Endodermal cell (in vitro differentiated cells): ENCODE results near the gene ARHGAP26. TPM values are rescaled to one million over a fixed set of nuclear protein-coding genes. Genes with fewer than 3 reads are reported as not detected.

Experiments
- DNase-seq: peaks from one replicate; pipeline ENCODE4 v3.0.0-alpha.2; 2017
- H3K27ac ChIP-seq: 2 replicates; pipeline ENCODE4 v1.5.1; 2013; ENCODE audit warnings: mild to moderate bottlenecking, low read depth, low read length, moderate library complexity
- H3K27me3 ChIP-seq: 2 replicates; pipeline ENCODE4 v1.6.1; 2013; ENCODE audit warnings: mild to moderate bottlenecking, low read length, moderate library complexity; ENCODE audit not compliant: insufficient read depth, control insufficient read depth, poor library complexity, severe bottlenecking
- H3K36me3 ChIP-seq: 2 replicates; pipeline ENCODE4 v1.7.0; 2013; ENCODE audit warnings: mild to moderate bottlenecking, low read length, moderate library complexity; ENCODE audit not compliant: control insufficient read depth, insufficient read depth
- H3K4me1 ChIP-seq: one replicate; pipeline ENCODE4 v1.7.0; 2013; ENCODE audit warnings: low read length; ENCODE audit not compliant: control insufficient read depth, insufficient read depth
- H3K4me3 ChIP-seq: 2 replicates; pipeline ENCODE4 v1.5.1; 2013; ENCODE audit warnings: mild to moderate bottlenecking, low read length, moderate library complexity
- H3K9ac ChIP-seq: 2 replicates; pipeline ENCODE4 v1.6.1; 2013; ENCODE audit warnings: mild to moderate bottlenecking, low read length, moderate library complexity; ENCODE audit not compliant: poor library complexity, severe bottlenecking; ENCODE audit errors: extremely low read depth
- H3K9me3 ChIP-seq: 2 replicates; pipeline ENCODE4 v1.6.1; 2013; ENCODE audit warnings: mild to moderate bottlenecking, low read length, moderate library complexity; ENCODE audit not compliant: control insufficient read depth
- H3K27ac Mint-ChIP-seq: 2 replicates; pipeline ENCODE4 v1.8.0; 2020; ENCODE audit warnings: mixed read lengths
- H3K27me3 Mint-ChIP-seq: 2 replicates; pipeline ENCODE4 v1.8.0; 2021; ENCODE audit warnings: mild to moderate bottlenecking, mixed read lengths; ENCODE audit not compliant: insufficient read depth
- H3K36me3 Mint-ChIP-seq: 2 replicates; pipeline ENCODE4 v1.8.0; 2020; ENCODE audit warnings: low read depth, mixed read lengths
- H3K4me1 Mint-ChIP-seq: 2 replicates; pipeline ENCODE4 v1.8.0; 2020; ENCODE audit warnings: mixed read lengths
- H3K4me3 Mint-ChIP-seq: 2 replicates; pipeline ENCODE4 v1.8.0; 2020; ENCODE audit warnings: mild to moderate bottlenecking, moderate library complexity, mixed read lengths
- H3K9me3 Mint-ChIP-seq: 2 replicates; pipeline ENCODE4 v1.8.0; 2020; ENCODE audit warnings: mild to moderate bottlenecking, mixed read lengths
- WGBS, 2 experiments: methylation state at CpG; one replicate each; pipeline versions ENCODE4 v1.1.5 to v1.1.7; 2013; ENCODE audit warnings: missing lambda C conversion rate in 2 of 2, mixed read lengths in 1 of 2; ENCODE audit not compliant: insufficient coverage in 1 of 2, insufficient read length in 1 of 2; 5-methylcytosine and 5-hydroxymethylcytosine counted together
- total RNA-seq, 2 donors: library from RNA; stranded (reverse); fragmentation: NEBNext Ultra II Directional in 1 of 2; extraction: Animal tissue kit (Norgen Biotek cat#: 25700) in 1 of 2; gene quantifications; 2 replicates in 1 of 2; 3 replicates in 1 of 2; pipeline ENCODE4 v1.2.1, GENCODE V29; 2021
- TF ChIP-seq, protein P1 (sequence below): fragments of 200-600 bp; sonication (generic); conservative IDR thresholded peaks from 2 replicates; pipeline ENCODE4 v1.5.0; 2021; ENCODE audit warnings: antibody characterized with exemption, mild to moderate bottlenecking

The ARHGAP26 gene
- total RNA-seq, 2 donors from 2014 or later, result 49.2 to 60.5 TPM

DNA sequence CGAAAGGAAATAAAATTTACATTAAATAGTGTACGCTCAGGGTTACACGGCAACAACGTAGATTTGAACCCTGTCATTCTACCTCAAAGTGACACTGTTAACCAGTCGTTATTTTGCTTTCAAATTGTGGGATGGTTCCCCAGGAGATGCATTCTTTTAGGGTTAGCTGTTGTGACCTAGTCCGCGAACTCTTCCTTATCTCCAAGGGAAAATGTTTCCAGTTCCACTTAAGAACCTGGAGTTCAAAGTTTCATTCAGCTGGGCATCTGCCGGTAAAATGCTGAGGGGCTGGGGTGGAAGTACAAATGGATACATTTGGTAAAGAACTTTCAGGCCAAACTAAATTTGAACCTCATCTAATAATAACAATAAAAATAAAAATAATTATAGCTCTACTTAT is 368.7 kb downstream of the ARHGAP26 start:
- TF ChIP-seq, protein P1, sequence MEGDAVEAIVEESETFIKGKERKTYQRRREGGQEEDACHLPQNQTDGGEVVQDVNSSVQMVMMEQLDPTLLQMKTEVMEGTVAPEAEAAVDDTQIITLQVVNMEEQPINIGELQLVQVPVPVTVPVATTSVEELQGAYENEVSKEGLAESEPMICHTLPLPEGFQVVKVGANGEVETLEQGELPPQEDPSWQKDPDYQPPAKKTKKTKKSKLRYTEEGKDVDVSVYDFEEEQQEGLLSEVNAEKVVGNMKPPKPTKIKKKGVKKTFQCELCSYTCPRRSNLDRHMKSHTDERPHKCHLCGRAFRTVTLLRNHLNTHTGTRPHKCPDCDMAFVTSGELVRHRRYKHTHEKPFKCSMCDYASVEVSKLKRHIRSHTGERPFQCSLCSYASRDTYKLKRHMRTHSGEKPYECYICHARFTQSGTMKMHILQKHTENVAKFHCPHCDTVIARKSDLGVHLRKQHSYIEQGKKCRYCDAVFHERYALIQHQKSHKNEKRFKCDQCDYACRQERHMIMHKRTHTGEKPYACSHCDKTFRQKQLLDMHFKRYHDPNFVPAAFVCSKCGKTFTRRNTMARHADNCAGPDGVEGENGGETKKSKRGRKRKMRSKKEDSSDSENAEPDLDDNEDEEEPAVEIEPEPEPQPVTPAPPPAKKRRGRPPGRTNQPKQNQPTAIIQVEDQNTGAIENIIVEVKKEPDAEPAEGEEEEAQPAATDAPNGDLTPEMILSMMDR, result no peak
- H3K27me3 Mint-ChIP-seq, result no peaks in the 10 kb centered on the region
- 83 to 93% methylated on average over 5 to 8 of the region's 8 CpGs for WGBS, 2 experiments
- H3K4me1 Mint-ChIP-seq, result peaks cover 13% of the 10 kb centered on the region
- H3K4me1 ChIP-seq, result peaks cover 7% of the 10 kb centered on the region
- no peaks in the 10 kb centered on the region for H3K27me3 ChIP-seq
- H3K36me3 ChIP-seq, result peaks cover 6% of the 10 kb centered on the region
- peaks cover 12% of the 10 kb centered on the region for H3K36me3 Mint-ChIP-seq
- H3K9ac ChIP-seq, result no peak overlapping the region
- H3K27ac ChIP-seq, result no peak overlapping the region
- no peak for DNase-seq
- no peaks in the 10 kb centered on the region for H3K9me3 Mint-ChIP-seq
- H3K4me3 ChIP-seq, result no peak overlapping the region
- H3K27ac Mint-ChIP-seq, result no peak overlapping the region
- no peak overlapping the region for H3K4me3 Mint-ChIP-seq
- no peaks in the 10 kb centered on the region for H3K9me3 ChIP-seq

DNA sequence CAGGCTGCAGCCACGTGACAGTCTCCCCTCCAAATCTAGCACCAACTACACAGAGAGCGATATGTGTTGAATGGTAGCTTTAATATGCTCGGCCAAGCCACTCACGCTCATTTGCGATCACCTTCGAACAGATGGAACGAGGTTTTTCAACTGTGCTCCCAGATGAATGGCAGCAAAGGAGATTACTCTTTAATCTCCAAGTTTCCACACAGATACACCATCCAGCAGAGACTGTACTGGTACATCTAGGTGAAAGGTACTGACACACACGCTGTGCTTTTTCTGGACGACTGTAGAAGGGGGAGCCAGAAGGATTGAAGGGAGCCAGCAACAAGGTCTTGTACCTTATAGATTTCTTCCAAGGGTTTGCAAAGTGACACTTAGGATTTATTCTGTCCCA is 369.4 kb downstream of the ARHGAP26 start:
- Histone ChIP-seq H3K9me3 (no peaks in the 10 kb centered on the region), H3K36me3 (peaks cover 3% of the 10 kb centered on the region), H3K27me3 (no peaks in the 10 kb centered on the region), H3K4me3 (no peak overlapping the region), H3K4me1 (peaks cover 7% of the 10 kb centered on the region), H3K27ac (no peak overlapping the region), H3K9ac (no peak overlapping the region)
- H3K27me3 Mint-ChIP-seq, result no peaks in the 10 kb centered on the region
- H3K4me3 Mint-ChIP-seq, result no peak overlapping the region
- no peak for DNase-seq
- peaks cover 8% of the 10 kb centered on the region for H3K4me1 Mint-ChIP-seq
- WGBS, 2 experiments, result 95 to 100% methylated on average over 2 to 9 of the region's 9 CpGs
- H3K9me3 Mint-ChIP-seq, result no peaks in the 10 kb centered on the region
- no peak overlapping the region for H3K27ac Mint-ChIP-seq
- TF ChIP-seq, protein P1, result no peak
- peaks cover 7% of the 10 kb centered on the region for H3K36me3 Mint-ChIP-seq

DNA sequence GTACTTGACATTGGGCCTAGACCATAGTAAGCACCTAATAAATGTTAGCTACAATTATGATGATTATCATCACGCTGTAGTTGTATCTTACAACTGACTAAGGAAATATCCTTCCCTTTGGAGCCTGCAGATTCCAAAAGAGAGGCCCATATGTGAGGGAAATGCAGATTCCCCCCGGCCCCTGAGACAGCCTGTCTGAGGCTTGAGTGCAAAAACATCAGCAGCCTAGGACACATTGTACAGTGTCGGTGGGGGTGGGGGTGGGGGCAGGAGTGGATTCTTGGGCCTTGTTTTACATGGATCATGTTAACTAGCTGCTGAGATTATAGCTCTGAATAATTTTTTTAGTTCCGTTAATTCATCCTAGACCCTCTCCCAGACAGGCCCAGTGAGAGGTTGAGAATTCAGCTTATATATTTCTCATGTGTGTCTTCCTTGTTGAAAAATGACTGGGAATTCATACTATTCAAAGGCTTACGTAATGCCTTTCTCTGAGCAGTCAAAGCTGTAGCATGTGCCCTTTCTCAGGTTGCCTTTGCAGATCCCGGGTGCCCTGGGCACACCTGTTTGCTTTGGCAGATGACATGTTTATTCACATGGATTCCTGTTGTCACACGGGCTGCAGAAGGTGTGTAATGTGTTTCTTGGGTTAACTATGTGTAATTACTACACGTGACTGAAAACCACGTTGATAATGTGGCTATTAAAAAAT is 370.5 kb downstream of the ARHGAP26 start:
- DNase-seq, result no peak
- H3K36me3 ChIP-seq, result no peaks in the 10 kb centered on the region
- no peak overlapping the region for H3K4me3 Mint-ChIP-seq
- H3K9me3 ChIP-seq, result no peaks in the 10 kb centered on the region
- H3K36me3 Mint-ChIP-seq, result peaks cover 4% of the 10 kb centered on the region
- H3K27ac ChIP-seq, result no peak overlapping the region
- H3K4me3 ChIP-seq, result no peak overlapping the region
- H3K27ac Mint-ChIP-seq, result no peak overlapping the region
- H3K27me3 ChIP-seq, result no peaks in the 10 kb centered on the region
- H3K9ac ChIP-seq, result no peak overlapping the region
- TF ChIP-seq, protein P1, result no peak
- WGBS, 2 experiments, result 88 to 89% methylated on average over 6 to 9 of the region's 9 CpGs
- H3K4me1 ChIP-seq, result peaks cover 7% of the 10 kb centered on the region
- H3K9me3 Mint-ChIP-seq, result no peaks in the 10 kb centered on the region
- H3K27me3 Mint-ChIP-seq, result no peaks in the 10 kb centered on the region
- peaks cover 15% of the 10 kb centered on the region for H3K4me1 Mint-ChIP-seq
